Limb (tissue), 2 donors: Measurements from ENCODE around the gene NAGPA.

ENCODE experiments used
- DNase-seq, 2 donors: peaks; one replicate each; pipeline ENCODE4 v3.0.0-alpha.2; 2016; ENCODE audit errors: extremely low spot score in 2 of 2

The NAGPA gene

GRCh38 chr16:5027575-5028235, 6.0 kb downstream of the NAGPA start:
- no peak for DNase-seq

- DNase-seq: no peak
Measured at GRCh38 chr16:5027086-5027485, 6.6 kb downstream of the NAGPA start.

GRCh38 chr16:5026664-5027063, 7.1 kb downstream of the NAGPA start:
- DNase-seq: no peak

GRCh38 chr16:5025171-5025632, 8.5 kb downstream of the NAGPA start:
- peak in 1 of 2 donors; percentile 46 for DNase-seq

GRCh38 chr16:5024632-5025031, 9.1 kb downstream of the NAGPA start:
- DNase-seq: no peak

GRCh38 chr16:5022521-5022920, 11.2 kb downstream of the NAGPA start:
- no peak for DNase-seq

GRCh38 chr16:5020551-5020950, 13.2 kb downstream of the NAGPA start:
- DNase-seq: no peak

GRCh38 chr16:5019775-5020174, 14.0 kb downstream of the NAGPA start:
- no peak for DNase-seq

- DNase-seq: peak in 1 of 2 donors; percentile 47
Measured at GRCh38 chr16:5018793-5019192, 14.9 kb downstream of the NAGPA start.

GRCh38 chr16:5017678-5017969, 16.1 kb downstream of the NAGPA start:
- DNase-seq: no peak

- no peak for DNase-seq
Measured at GRCh38 chr16:5016967-5017677, 16.6 kb downstream of the NAGPA start.

- no peak for DNase-seq
Measured at GRCh38 chr16:5015887-5016286, 17.8 kb downstream of the NAGPA start.

GRCh38 chr16:5015351-5015750, 18.4 kb downstream of the NAGPA start:
- DNase-seq: no peak

- DNase-seq: no peak
Measured at GRCh38 chr16:5012887-5013286, 20.8 kb downstream of the NAGPA start.

GRCh38 chr16:5011637-5012036, 22.1 kb downstream of the NAGPA start:
- DNase-seq: no peak

GRCh38 chr16:5010576-5011329, 23.0 kb downstream of the NAGPA start:
- DNase-seq: no peak

- no peak for DNase-seq
Measured at GRCh38 chr16:5008311-5008731, 25.4 kb downstream of the NAGPA start.

- no peak for DNase-seq
Measured at GRCh38 chr16:5007256-5007655, 26.5 kb downstream of the NAGPA start.

GRCh38 chr16:5006348-5007193, 27.2 kb downstream of the NAGPA start:
- peak in 1 of 2 donors; percentile 2 for DNase-seq

GRCh38 chr16:5005916-5006315, 27.8 kb downstream of the NAGPA start:
- no peak for DNase-seq

GRCh38 chr16:5004311-5004710, 29.4 kb downstream of the NAGPA start:
- no peak for DNase-seq

- DNase-seq: no peak
Measured at GRCh38 chr16:5003828-5004227, 29.9 kb downstream of the NAGPA start.
